Choroid plexus epithelial cell (primary cell): ENCODE results near the gene RIGI.
"Not testable (repeated sequence)": the region's sequence is repeated elsewhere in the genome, so short reads cannot be mapped to it uniquely, and the experiment has no call there.

ENCODE experiments used
- DNase-seq: peaks from one replicate; pipeline ENCODE4 v3.0.0-alpha.2; 2010; ENCODE audit warnings: low read depth
- H3K4me3 ChIP-seq: 2 replicates; pipeline ENCODE4 v1.5.1; 2011; ENCODE audit warnings: low read depth, mild to moderate bottlenecking, control low read depth, low read length, moderate library complexity
- TF ChIP-seq, protein P1 (sequence below): conservative IDR thresholded peaks from 2 replicates; pipeline ENCODE4 v1.5.1; 2011; ENCODE audit warnings: low read depth, mild to moderate bottlenecking, control low read depth, inconsistent platforms, low read length, moderate library complexity

RIGI gene

DNA sequence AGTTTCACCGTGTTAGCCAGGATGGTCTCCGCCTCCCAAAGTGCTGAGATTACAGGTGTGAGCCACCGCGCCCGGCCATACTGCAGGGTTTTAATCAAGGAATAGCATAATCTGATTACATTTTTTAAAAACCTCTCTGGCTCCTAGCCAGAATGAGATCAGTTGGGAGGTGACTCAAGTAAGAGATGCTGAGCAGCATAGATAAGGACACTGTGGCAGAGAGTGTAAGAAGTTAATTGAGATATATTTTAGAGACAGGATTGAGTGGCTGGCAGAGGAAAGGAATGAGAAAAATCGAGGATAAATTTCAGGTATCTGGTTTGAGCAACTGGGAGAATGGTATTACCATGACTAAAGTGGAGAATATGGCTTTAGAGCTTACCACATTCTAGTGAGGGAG lies 7.3 kb upstream of the RIGI start:
- peak; percentile 8 for DNase-seq
- TF ChIP-seq, protein P1, sequence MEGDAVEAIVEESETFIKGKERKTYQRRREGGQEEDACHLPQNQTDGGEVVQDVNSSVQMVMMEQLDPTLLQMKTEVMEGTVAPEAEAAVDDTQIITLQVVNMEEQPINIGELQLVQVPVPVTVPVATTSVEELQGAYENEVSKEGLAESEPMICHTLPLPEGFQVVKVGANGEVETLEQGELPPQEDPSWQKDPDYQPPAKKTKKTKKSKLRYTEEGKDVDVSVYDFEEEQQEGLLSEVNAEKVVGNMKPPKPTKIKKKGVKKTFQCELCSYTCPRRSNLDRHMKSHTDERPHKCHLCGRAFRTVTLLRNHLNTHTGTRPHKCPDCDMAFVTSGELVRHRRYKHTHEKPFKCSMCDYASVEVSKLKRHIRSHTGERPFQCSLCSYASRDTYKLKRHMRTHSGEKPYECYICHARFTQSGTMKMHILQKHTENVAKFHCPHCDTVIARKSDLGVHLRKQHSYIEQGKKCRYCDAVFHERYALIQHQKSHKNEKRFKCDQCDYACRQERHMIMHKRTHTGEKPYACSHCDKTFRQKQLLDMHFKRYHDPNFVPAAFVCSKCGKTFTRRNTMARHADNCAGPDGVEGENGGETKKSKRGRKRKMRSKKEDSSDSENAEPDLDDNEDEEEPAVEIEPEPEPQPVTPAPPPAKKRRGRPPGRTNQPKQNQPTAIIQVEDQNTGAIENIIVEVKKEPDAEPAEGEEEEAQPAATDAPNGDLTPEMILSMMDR: no peak
- no peak overlapping the region for H3K4me3 ChIP-seq

DNA sequence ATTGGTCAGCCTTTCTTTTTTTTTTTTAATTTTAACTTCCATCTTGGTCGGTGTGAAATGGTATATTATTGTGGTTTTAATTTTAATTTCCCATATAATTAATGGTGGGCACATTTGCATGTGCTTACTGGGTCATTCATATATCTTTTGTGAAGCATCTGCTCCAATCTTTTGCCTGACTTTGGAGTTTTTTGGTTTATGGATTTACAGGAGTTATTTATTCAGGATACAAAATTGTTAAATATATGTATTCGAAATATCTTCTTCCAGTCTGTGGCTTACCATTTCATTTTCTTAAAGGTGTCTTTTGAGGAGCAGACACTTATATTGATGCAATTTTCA lies 682 bp upstream of the RIGI start:
- peak overlapping the region; percentile 83 for H3K4me3 ChIP-seq
- TF ChIP-seq, protein P1: no peak
- DNase-seq: no peak

DNA sequence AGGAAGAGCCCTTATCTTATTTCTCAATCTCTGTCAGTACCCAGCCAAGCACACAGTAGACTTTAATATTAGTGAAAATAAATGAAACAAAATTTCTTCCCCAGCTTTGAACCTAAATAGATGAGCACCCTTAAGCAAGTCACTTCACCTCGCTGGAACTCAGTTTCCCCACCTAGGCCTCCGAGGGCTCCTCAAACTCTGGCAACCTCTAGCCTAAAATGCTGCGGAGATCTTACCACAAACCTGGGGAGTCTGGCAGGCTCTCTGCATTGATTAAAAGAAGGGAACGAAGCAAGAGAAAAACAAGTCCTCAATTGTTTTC lies 326 bp downstream of the RIGI start:
- peak overlapping the region; percentile 83 for H3K4me3 ChIP-seq
- TF ChIP-seq, protein P1: no peak
- no peak for DNase-seq

DNA sequence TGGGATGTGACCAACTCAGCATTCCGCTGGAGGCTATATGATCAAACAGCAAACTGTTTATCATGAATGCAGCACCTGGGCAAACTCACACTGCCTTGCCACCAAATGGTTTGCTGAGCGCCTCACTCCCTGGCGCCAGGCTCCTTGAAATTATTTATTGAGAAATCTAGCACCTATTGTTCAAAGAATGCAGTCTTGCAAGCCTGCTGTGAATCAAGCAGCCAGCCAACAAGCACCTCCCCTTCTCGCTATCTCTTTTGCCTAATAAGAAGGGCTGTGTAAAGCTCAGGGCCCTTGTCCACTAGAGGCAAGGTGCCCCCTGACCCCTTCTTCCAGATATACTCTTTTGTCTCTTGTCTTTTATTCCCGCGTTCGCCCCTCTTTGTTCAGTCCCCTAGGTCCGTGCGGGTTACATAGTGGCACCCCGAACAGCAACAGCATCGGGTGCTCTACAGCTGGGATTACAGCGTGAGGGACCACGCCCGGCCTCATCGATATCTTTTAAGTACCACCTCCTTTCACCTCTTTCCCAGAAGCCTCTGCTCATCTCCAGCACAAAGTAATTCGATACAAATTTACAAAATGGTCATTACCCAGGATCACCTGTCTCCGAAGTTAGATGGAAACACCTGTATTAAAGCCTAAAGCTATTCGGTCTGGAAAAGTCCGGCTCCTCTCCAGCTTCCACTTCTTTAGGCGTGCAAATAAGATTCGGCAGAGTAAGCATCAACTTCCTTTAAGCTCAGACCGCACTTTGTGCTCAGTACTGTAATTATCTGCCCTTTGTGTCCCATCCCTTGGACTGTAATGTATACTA lies 896 bp downstream of the RIGI start:
- peak overlapping the region; percentile 83 for H3K4me3 ChIP-seq
- peak; percentile 38 for DNase-seq
- TF ChIP-seq, protein P1: no peak

DNA sequence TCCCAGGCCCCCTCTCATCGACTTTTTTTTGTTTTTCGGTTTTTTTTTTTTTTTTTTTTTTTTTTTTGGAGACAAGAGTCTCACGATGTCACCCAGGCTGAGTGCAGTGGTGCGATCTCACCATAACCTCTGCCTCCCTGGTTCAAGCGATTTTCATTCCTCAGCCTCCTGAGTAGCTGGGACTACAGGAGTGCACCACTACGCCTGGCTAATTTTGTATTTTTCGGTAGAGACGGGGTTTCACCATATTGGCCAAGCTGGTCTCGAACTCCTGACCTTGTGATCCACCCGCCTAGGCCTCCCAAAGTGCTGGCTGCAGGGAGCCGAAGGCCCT lies 1.5 kb downstream of the RIGI start:
- H3K4me3 ChIP-seq: peak overlapping the region; percentile 83
- DNase-seq: not testable (repeated sequence)

DNA sequence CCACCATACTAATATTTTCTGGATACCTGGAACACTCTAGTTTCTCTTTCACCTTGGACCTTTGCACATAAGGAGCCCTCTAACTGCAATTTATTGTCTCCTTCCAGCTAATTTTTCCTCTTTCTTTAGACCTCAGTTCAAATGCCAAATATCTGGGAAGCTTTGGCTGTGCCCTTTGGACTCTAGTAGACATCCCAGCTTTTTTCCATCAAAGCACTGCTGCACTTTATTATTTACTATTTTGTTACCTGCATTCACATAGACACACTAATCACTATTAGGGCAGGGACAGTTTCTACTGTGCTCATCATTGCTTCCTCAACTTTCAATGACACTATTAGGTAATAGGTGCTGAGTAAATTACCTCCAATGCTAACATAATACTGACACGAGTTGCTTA lies 2.1 kb downstream of the RIGI start:
- H3K4me3 ChIP-seq: no peak overlapping the region
- no peak for DNase-seq
- TF ChIP-seq, protein P1: no peak

DNA sequence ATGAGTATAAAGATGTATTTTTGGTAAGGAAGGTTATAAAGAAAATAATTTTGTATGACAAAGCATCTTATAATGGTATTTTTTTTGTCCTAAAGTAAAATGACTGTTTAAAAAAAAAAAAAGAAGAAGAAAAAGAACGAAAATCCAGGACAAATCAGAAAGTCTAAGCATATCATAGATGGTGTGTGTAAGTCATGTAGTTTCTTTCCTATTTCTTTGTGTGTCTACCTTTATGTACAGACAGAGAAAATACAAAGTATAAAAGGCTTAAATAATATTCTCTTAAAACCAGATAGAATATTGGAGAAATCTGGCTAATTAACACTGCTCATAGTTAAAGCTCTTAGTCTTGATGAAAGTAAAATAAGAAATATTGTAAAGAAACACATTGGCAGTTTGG lies 7.7 kb downstream of the RIGI start:
- no peak overlapping the region for H3K4me3 ChIP-seq
- DNase-seq: no peak
- TF ChIP-seq, protein P1: no peak
